H4 (cell line): ENCODE measurements around the gene RNPEP. TPM values are rescaled to one million over a fixed set of nuclear protein-coding genes. Genes with fewer than 3 reads are reported as not detected.
"Not testable (repeated sequence)": the region's sequence is repeated elsewhere in the genome, so short reads cannot be mapped to it uniquely, and the experiment has no call there.

Source experiments
- DNase-seq: peaks from one replicate; pipeline ENCODE4 v3.0.0-alpha.2; 2015; ENCODE audit warnings: low spot score
- total RNA-seq: library from RNA; depleted of rRNA; stranded (reverse); fragments of >200 nt; shearing (Covaris generic); gene quantifications from 2 replicates; pipeline ENCODE4 v1.2.3, GENCODE V29; 2014; rRNA removed

RNPEP gene
- 86.4 and 89.6 TPM in 2 replicates for total RNA-seq

- peak; percentile 67 for DNase-seq
These were observed at the start of gene RNPEP for GRCh38 chr1:201982623-201983379. RNPEP (plus strand) TSS chr1:201982648; CDS start chr1:201982667, 19 bp downstream.

GRCh38 chr1:201933840-201934430 lies 48.5 kb upstream of the RNPEP start:
- no peak for DNase-seq

- DNase-seq, result peak; percentile 57
These were observed 44.7 kb upstream of the RNPEP start for GRCh38 chr1:201937624-201938213.

- DNase-seq, result no peak
These were observed 43.9 kb upstream of the RNPEP start for GRCh38 chr1:201938440-201939035.

- DNase-seq, result no peak
These were observed 43.3 kb upstream of the RNPEP start for GRCh38 chr1:201939148-201939547.

GRCh38 chr1:201939574-201939973 lies 42.9 kb upstream of the RNPEP start:
- DNase-seq, result no peak

GRCh38 chr1:201940316-201940715 lies 42.1 kb upstream of the RNPEP start:
- not testable (repeated sequence) for DNase-seq

GRCh38 chr1:201941420-201942128 lies 40.9 kb upstream of the RNPEP start:
- DNase-seq, result no peak

- no peak for DNase-seq
These were observed 40.3 kb upstream of the RNPEP start for GRCh38 chr1:201942129-201942495.

GRCh38 chr1:201944002-201944401 lies 38.4 kb upstream of the RNPEP start:
- DNase-seq, result no peak

GRCh38 chr1:201944639-201945038 lies 37.8 kb upstream of the RNPEP start:
- DNase-seq, result no peak

- DNase-seq, result no peak
These were observed 37.3 kb upstream of the RNPEP start for GRCh38 chr1:201945157-201945556.

GRCh38 chr1:201945863-201946223 lies 36.6 kb upstream of the RNPEP start:
- no peak for DNase-seq

GRCh38 chr1:201946224-201946908 lies 36.1 kb upstream of the RNPEP start, which contains the start of gene LMOD1:
LMOD1 (minus strand) TSS chr1:201946548; CDS start chr1:201946340, 208 bp downstream.
- DNase-seq, result peak; percentile 18

- DNase-seq, result no peak
These were observed 34.8 kb upstream of the RNPEP start for GRCh38 chr1:201947697-201948008.

- no peak for DNase-seq
These were observed 33.0 kb upstream of the RNPEP start for GRCh38 chr1:201949491-201949890.

GRCh38 chr1:201954263-201955008 lies 28.0 kb upstream of the RNPEP start:
- no peak for DNase-seq

- DNase-seq, result peak; percentile 99
These were observed 27.3 kb upstream of the RNPEP start, which contains the start of gene TIMM17A for GRCh38 chr1:201955009-201955728. TIMM17A (plus strand) TSS chr1:201955503; CDS start chr1:201955527, 24 bp downstream.

- DNase-seq, result no peak
These were observed 26.7 kb upstream of the RNPEP start for GRCh38 chr1:201955729-201956143.

GRCh38 chr1:201958348-201958747 lies 24.1 kb upstream of the RNPEP start:
- DNase-seq, result no peak
